K562 (cell line): Measurements from ENCODE around the gene VPS11. TPM values are rescaled to one million over a fixed set of nuclear protein-coding genes. Genes with fewer than 3 reads are reported as not detected.
A peak's percentile ranks its signal among the peaks of the same experiment; 100 is the strongest.

Source experiments
- ATF2 ChIP-seq: sonication (generic); formaldehyde crosslinking; IDR thresholded peaks from 2 replicates; pipeline ENCODE4 v1.8.1; 2022; ENCODE audit warnings: missing genetic modification reagents
- ATF6 ChIP-seq: sonication (generic); formaldehyde crosslinking; IDR thresholded peaks from 2 replicates; pipeline ENCODE4 v1.4.0; 2020; ENCODE audit warnings: mild to moderate bottlenecking, missing genetic modification reagents
- CHD2 ChIP-seq: IDR thresholded peaks from 2 replicates; pipeline ENCODE4 v1.6.1; 2011; ENCODE audit warnings: low read depth, low read length
- CTCF ChIP-seq, 3 experiments: IDR thresholded peaks in 2 of 3; conservative IDR thresholded peaks in 1 of 3; 2 replicates each; pipeline ENCODE4 v1.5.1; 2011 to 2012; ENCODE audit warnings: low read length in 3 of 3, mild to moderate bottlenecking in 3 of 3, control low read depth in 2 of 3, improper control_type of control experiment in 1 of 3, inconsistent platforms in 1 of 3, low read depth in 1 of 3, mixed read lengths in 1 of 3, moderate library complexity in 1 of 3; ENCODE audit not compliant: insufficient read depth in 2 of 3
- ETS1 ChIP-seq: conservative IDR thresholded peaks from 2 replicates; pipeline ENCODE4 v1.6.1; 2011; ENCODE audit warnings: low read depth, mild to moderate bottlenecking, low read length; ENCODE audit not compliant: control insufficient read depth
- EZH2 ChIP-seq: IDR thresholded peaks from 2 replicates; pipeline ENCODE4 v1.6.1; 2012; ENCODE audit warnings: low read depth, mild to moderate bottlenecking, inconsistent platforms, low read length, borderline replicate concordance
- FOXK2 ChIP-seq, 2 experiments: fragments of 450-650 bp; IDR thresholded peaks in 1 of 2; conservative IDR thresholded peaks in 1 of 2; 2 replicates each; pipeline ENCODE4 v1.6.1; 2016; ENCODE audit warnings: low read depth in 2 of 2, mild to moderate bottlenecking in 1 of 2
- GTF2F1 ChIP-seq: IDR thresholded peaks from 2 replicates; pipeline ENCODE4 v1.6.1; 2011; ENCODE audit warnings: low read depth, low read length, improper control_type of control experiment
- ILK ChIP-seq: fragments of 450-650 bp; IDR thresholded peaks from 2 replicates; pipeline ENCODE4 v1.6.1; 2016; ENCODE audit warnings: missing genetic modification characterization, low read depth, mild to moderate bottlenecking, missing compliant biosample characterization, moderate library complexity, borderline replicate concordance
- KDM4B ChIP-seq, 2 experiments: fragments of 450-650 bp in 1 of 2; sonication (generic) in 1 of 2; IDR thresholded peaks; 2 replicates each; pipeline ENCODE4 v1.6.1; 2016 to 2017; ENCODE audit warnings: borderline replicate concordance in 2 of 2, antibody characterized with exemption in 1 of 2, low read depth in 1 of 2, mild to moderate bottlenecking in 1 of 2
- MAFG ChIP-seq: fragments of 450-650 bp; conservative IDR thresholded peaks from 2 replicates; pipeline ENCODE4 v1.6.1; 2016; ENCODE audit warnings: missing genetic modification characterization, missing compliant biosample characterization
- NCOR1 ChIP-seq: fragments of 450-650 bp; IDR thresholded peaks from 2 replicates; pipeline ENCODE4 v1.6.1; 2016; ENCODE audit warnings: mild to moderate bottlenecking, moderate library complexity
- SPI1 ChIP-seq: IDR thresholded peaks from 2 replicates; pipeline ENCODE4 v1.6.1; 2011; ENCODE audit warnings: low read depth, low read length, control low read depth, borderline replicate concordance
- SRF ChIP-seq, 2 experiments: fragments of 250-450, 450-650 bp in 1 of 2; sonication (Bioruptor Pico) in 1 of 2; sonication (generic) in 1 of 2; formaldehyde crosslinking; IDR thresholded peaks; 2 replicates each; pipeline versions ENCODE4 v1.5.0 to v1.5.1; 2020 to 2022; ENCODE audit warnings: mild to moderate bottlenecking in 1 of 2, missing genetic modification reagents in 1 of 2
- TAF7 ChIP-seq: fragments of 450-650 bp; IDR thresholded peaks from 2 replicates; pipeline ENCODE4 v1.6.1; 2016; ENCODE audit warnings: missing genetic modification characterization, missing compliant biosample characterization
- TEAD1 ChIP-seq, 2 experiments: fragments of 450-650 bp in 1 of 2; sonication (generic) in 1 of 2; formaldehyde crosslinking; IDR thresholded peaks; 2 replicates each; pipeline versions ENCODE4 v1.4.0 to v1.8.0; 2020 to 2022; ENCODE audit warnings: mild to moderate bottlenecking in 2 of 2, missing genetic modification reagents in 1 of 2
- ZSCAN29 ChIP-seq: fragments of 450-650 bp; IDR thresholded peaks from 2 replicates; pipeline ENCODE4 v1.6.1; 2017
- polyA plus RNA-seq, 8 experiments: library from polyadenylated mRNA; depleted of rRNA in 4 of 8; stranded (reverse) in 5 of 8; unstranded in 3 of 8; fragments of >200 nt; fragmentation: Nextera tagmentation in 2 of 8; fragmentation: Illumina TruSeq in 1 of 8; extraction: Ambion mirVana in 2 of 8; extraction: Trizol in 1 of 8; gene quantifications; 2 replicates each; pipeline versions ENCODE4 v1.2.1 to v1.2.3, GENCODE V29; 2011 to 2014; ENCODE audit warnings: inconsistent platforms in 1 of 8, missing spikeins in 1 of 8
- total RNA-seq, 7 experiments: library from RNA; depleted of rRNA in 6 of 7; stranded (reverse); fragments of >200 nt in 6 of 7; fragmentation: Illumina TruSeq in 2 of 7; extraction: Trizol in 2 of 7; gene quantifications; 2 replicates each; pipeline versions ENCODE4 v1.2.1 to v1.2.3, GENCODE V29; 2011 to 2021; ENCODE audit warnings: low replicate concordance in 1 of 7
- TF ChIP-seq, protein P1 (sequence below): fragments of 450-650 bp; formaldehyde crosslinking; IDR thresholded peaks from 2 replicates; pipeline ENCODE4 v1.4.0; 2022; ENCODE audit warnings: missing genetic modification characterization

Gene VPS11
- total and polyA plus RNA-seq, 9 of the 15 experiments (the other 6 are each of a cell fraction or from before 2014, with no cell fraction given), result 14.1 to 35.5 (median 27.5) TPM

GRCh38 chr11:119018074-119018938 lies 49.3 kb upstream of the VPS11 start, which contains the start of the genes RPS25 and TRAPPC4 (continued):
- no peak for TF ChIP-seq CTCF (IDR thresholded peaks at IDR 0.05 in 2 of 3, conservative IDR thresholded peaks at IDR 0.05 in 1 of 3; ENCODE audit: insufficient read depth in 2 of 3, low read depth in 1 of 3, low read length in 3 of 3)
- TF ChIP-seq ETS1, result peak; percentile 62
- peak; percentile 88 for TF ChIP-seq GTF2F1
- TF ChIP-seq NCOR1, result peak; percentile 42; the same call in 1 of the 2 replicates
- TF ChIP-seq ILK (tag), result no peak
- TF ChIP-seq TAF7 (tag), result peak; percentile 65
- peak; percentile 18; the same call in 1 of the 2 replicates for TF ChIP-seq CHD2
- no peak for TF ChIP-seq ATF2 (CRISPR knock-in tag)
- peak; percentile 96 for TF ChIP-seq SPI1
- no peak for TF ChIP-seq EZH2
- peak in 1 of 2 experiments; percentile 14; a peak in 1 of 4 replicates for TF ChIP-seq SRF (CRISPR knock-in tag; IDR thresholded peaks at IDR 0.05)
- TF ChIP-seq TEAD1 (CRISPR knock-in tag; IDR thresholded peaks at IDR 0.05), result 0 out of 4 replicates have a peak, but pooled peaks of 1 of the 2 experiments have one; percentile 71
- peak; percentile 71 to 80; a peak in 3 of 4 replicates for TF ChIP-seq FOXK2 (conservative IDR thresholded peaks at IDR 0.05 in 1 of 2, IDR thresholded peaks at IDR 0.05 in 1 of 2; ENCODE audit: low read depth in 2 of 2)
- TF ChIP-seq ZSCAN29, result no peak
- TF ChIP-seq MAFG (tag), result no peak
- TF ChIP-seq, protein P1, sequence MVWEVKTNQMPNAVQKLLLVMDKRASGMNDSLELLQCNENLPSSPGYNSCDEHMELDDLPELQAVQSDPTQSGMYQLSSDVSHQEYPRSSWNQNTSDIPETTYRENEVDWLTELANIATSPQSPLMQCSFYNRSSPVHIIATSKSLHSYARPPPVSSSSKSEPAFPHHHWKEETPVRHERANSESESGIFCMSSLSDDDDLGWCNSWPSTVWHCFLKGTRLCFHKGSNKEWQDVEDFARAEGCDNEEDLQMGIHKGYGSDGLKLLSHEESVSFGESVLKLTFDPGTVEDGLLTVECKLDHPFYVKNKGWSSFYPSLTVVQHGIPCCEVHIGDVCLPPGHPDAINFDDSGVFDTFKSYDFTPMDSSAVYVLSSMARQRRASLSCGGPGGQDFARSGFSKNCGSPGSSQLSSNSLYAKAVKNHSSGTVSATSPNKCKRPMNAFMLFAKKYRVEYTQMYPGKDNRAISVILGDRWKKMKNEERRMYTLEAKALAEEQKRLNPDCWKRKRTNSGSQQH (CRISPR knock-in tag), result no peak
- TF ChIP-seq ATF6 (CRISPR knock-in tag), result no peak
- peak in 1 of 2 experiments; percentile 93; a peak in 1 of 4 replicates for TF ChIP-seq KDM4B (IDR thresholded peaks at IDR 0.05; ENCODE audit: borderline replicate concordance in 2 of 2, low read depth in 1 of 2)
